Measurements from ENCODE around the gene ZNF316. TPM values are rescaled to one million over a fixed set of nuclear protein-coding genes. Genes with fewer than 3 reads are reported as not detected.

The ZNF316 gene
- polyA plus RNA-seq, 1 of the 3 experiments (the other 2 are of a cell fraction), result 18.6 TPM

DNA sequence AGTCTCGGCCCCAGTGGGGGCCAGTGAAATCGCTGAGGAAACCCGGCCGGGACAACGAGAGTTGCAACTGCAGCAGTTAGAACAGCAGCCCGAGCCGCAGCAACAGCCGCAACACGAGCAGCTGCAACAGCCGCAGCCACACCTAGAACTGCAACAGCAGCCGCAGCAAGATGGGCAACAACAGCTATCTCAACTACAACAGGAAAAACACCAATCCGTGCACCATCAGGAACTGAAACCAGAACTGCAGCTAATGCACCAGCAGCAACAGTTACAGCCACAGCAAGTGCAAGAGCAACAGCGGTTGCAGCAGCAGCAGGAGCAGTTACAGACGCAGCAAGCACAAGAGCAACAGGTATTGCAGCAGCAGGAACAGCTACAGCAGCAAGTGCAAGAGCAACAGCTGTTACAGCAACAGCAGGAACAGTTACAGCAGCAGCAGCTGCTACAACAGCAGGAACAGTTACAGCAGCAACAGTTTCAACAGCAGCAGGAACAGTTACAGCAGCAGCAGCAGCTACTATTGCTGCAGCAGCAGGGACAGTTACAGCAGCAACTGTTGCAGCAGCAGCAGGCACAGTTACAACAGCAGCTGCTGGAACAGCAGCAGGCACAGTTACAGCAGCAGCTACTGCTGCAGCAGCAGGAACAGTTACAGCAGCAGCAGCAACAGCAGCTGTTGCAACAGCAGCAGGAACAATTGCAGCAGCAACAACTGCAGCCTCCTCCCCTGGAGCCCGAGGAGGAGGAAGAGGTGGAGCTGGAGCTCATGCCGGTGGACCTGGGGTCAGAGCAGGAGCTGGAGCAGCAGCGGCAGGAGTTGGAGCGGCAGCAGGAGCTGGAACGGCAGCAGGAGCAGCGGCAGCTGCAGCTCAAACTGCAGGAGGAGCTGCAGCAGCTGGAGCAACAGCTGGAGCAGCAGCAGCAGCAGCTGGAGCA lies 15.7 kb upstream of the ZNF316 start:
- H3K79me2 ChIP-seq (ENCODE audit: insufficient read depth), result no peaks in the 10 kb centered on the region

GRCh38 chr7:6622134-6622710 lies 14.9 kb upstream of the ZNF316 start:
- H3K9me2 ChIP-seq, result no peaks in the 10 kb centered on the region
- H3K4me2 ChIP-seq, result no peak overlapping the region
- CTCF ChIA-PET, result interaction anchor here (0.7 to 1.6 kb wide), 4 partner anchors 16 to 308 kb away, joined by 3 to 4 read pairs (median 4); partner anchors contain the start of gene INTS15
- H4K20me1 ChIP-seq (ENCODE audit: insufficient read depth), result no peaks in the 10 kb centered on the region
- H3K27me3 ChIP-seq (ENCODE audit: insufficient read depth), result no peaks in the 10 kb centered on the region
- TF ChIP-seq TCF12 (IDR thresholded peaks at IDR 0.05) (no peak), TAF1 (IDR thresholded peaks at IDR 0.05; ENCODE audit: borderline replicate concordance, low read depth, low read length) (no peak), CHD2 (IDR thresholded peaks at IDR 0.05; ENCODE audit: low read length, partially characterized antibody) (no peak), EZH2phosphoT487 (IDR thresholded peaks at IDR 0.05; ENCODE audit: borderline replicate concordance, low read depth) (no peak), SMC3 (IDR thresholded peaks at IDR 0.05; ENCODE audit: low read depth, low read length) (no peak), SIN3A (IDR thresholded peaks at IDR 0.05; ENCODE audit: borderline replicate concordance, low read depth, low read length) (no peak), MXI1 (IDR thresholded peaks at IDR 0.05; ENCODE audit: low read depth, low read length) (no peak), TEAD4 (IDR thresholded peaks at IDR 0.05; ENCODE audit: borderline replicate concordance, insufficient read depth) (no peak), GABPA (IDR thresholded peaks at IDR 0.05; ENCODE audit: low read depth) (no peak), NFIC (IDR thresholded peaks at IDR 0.05; ENCODE audit: borderline replicate concordance) (no peak), NRF1 (IDR thresholded peaks at IDR 0.05; ENCODE audit: low read depth, low read length) (no peak)
- TF ChIP-seq, protein P1, sequence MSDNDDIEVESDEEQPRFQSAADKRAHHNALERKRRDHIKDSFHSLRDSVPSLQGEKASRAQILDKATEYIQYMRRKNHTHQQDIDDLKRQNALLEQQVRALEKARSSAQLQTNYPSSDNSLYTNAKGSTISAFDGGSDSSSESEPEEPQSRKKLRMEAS (IDR thresholded peaks at IDR 0.05; ENCODE audit: low read depth), result no peak
- H2AFZ ChIP-seq (ENCODE audit: low read depth), result no peak overlapping the region
- 97% methylated on average over 52 of the region's 67 CpGs for WGBS (ENCODE audit: low lambda C conversion rate)
- peaks cover 0 to under 1% of the 10 kb centered on the region in 2 experiments; a peak in 1 of 4 replicates for H3K4me1 ChIP-seq (ENCODE audit: control insufficient read depth in 1 of 2, insufficient read depth in 2 of 2, low read depth in 1 of 2, low read length in 1 of 2)
- H3K9ac ChIP-seq, result no peak overlapping the region
- H3K27ac ChIP-seq (ENCODE audit: low read depth in 2 of 2, low read length in 1 of 2), result no peak overlapping the region
- no peak overlapping the region for H3K4me3 ChIP-seq (ENCODE audit: low read depth in 2 of 2, low read length in 1 of 2)
- POLR2A ChIA-PET, result no interaction called here
- H3K36me3 ChIP-seq (replicated peaks in 1 of 2; ENCODE audit: control insufficient read depth in 1 of 2, insufficient read depth in 2 of 2, low read length in 1 of 2), result peaks cover 0 to 22% of the 10 kb centered on the region in 2 experiments
- H3K79me2 ChIP-seq (ENCODE audit: insufficient read depth), result no peaks in the 10 kb centered on the region
- DNase-seq, result no peak
- H3K9me3 ChIP-seq, result no peaks in the 10 kb centered on the region
- peaks cover 3% of the 10 kb centered on the region for H3F3A ChIP-seq (replicated peaks; ENCODE audit: insufficient read depth)

More for the DNA sequence above, 15.7 kb upstream of the ZNF316 start:
- Histone ChIP-seq H3K27ac (ENCODE audit: low read depth in 2 of 2, low read length in 1 of 2) (no peak overlapping the region), H2AFZ (ENCODE audit: low read depth) (no peak overlapping the region), H3K36me3 (replicated peaks in 1 of 2; ENCODE audit: control insufficient read depth in 1 of 2, insufficient read depth in 2 of 2, low read length in 1 of 2) (peaks cover 0 to 22% of the 10 kb centered on the region in 2 experiments), H3K9ac (no peak overlapping the region), H4K20me1 (ENCODE audit: insufficient read depth) (no peaks in the 10 kb centered on the region), H3K4me2 (no peak overlapping the region), H3K27me3 (ENCODE audit: insufficient read depth) (no peaks in the 10 kb centered on the region), H3F3A (replicated peaks; ENCODE audit: insufficient read depth) (peaks cover 3% of the 10 kb centered on the region), H3K4me3 (ENCODE audit: low read depth in 2 of 2, low read length in 1 of 2) (no peak overlapping the region), H3K9me2 (no peaks in the 10 kb centered on the region), H3K9me3 (no peaks in the 10 kb centered on the region), H3K4me1 (ENCODE audit: control insufficient read depth in 1 of 2, insufficient read depth in 2 of 2, low read depth in 1 of 2, low read length in 1 of 2) (peaks cover 0 to 8% of the 10 kb centered on the region in 2 experiments; a peak in 1 of 4 replicates)
- CTCF ChIA-PET, result interaction anchor here (0.7 to 1.6 kb wide), 3 partner anchors 17 to 309 kb away, joined by 3 to 4 read pairs (median 4); partner anchors contain the start of gene INTS15
- WGBS (ENCODE audit: low lambda C conversion rate), result 96% methylated on average over 20 of the region's 20 CpGs
- POLR2A ChIA-PET, result no interaction called here
- TF ChIP-seq IRF3 (IDR thresholded peaks at IDR 0.05; ENCODE audit: low read depth, low read length), result no peak
- TF ChIP-seq NFIC (IDR thresholded peaks at IDR 0.05; ENCODE audit: borderline replicate concordance), result no peak
- no peak for TF ChIP-seq ELF1 (IDR thresholded peaks at IDR 0.05)
- no peak for TF ChIP-seq CHD2 (IDR thresholded peaks at IDR 0.05; ENCODE audit: low read length, partially characterized antibody)
- no peak for TF ChIP-seq MXI1 (IDR thresholded peaks at IDR 0.05; ENCODE audit: low read depth, low read length)
- TF ChIP-seq, protein P2, sequence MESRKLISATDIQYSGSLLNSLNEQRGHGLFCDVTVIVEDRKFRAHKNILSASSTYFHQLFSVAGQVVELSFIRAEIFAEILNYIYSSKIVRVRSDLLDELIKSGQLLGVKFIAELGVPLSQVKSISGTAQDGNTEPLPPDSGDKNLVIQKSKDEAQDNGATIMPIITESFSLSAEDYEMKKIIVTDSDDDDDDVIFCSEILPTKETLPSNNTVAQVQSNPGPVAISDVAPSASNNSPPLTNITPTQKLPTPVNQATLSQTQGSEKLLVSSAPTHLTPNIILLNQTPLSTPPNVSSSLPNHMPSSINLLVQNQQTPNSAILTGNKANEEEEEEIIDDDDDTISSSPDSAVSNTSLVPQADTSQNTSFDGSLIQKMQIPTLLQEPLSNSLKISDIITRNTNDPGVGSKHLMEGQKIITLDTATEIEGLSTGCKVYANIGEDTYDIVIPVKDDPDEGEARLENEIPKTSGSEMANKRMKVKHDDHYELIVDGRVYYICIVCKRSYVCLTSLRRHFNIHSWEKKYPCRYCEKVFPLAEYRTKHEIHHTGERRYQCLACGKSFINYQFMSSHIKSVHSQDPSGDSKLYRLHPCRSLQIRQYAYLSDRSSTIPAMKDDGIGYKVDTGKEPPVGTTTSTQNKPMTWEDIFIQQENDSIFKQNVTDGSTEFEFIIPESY (IDR thresholded peaks at IDR 0.05; ENCODE audit: borderline replicate concordance, low read depth), result no peak
- TF ChIP-seq SIN3A (IDR thresholded peaks at IDR 0.05; ENCODE audit: borderline replicate concordance, low read depth, low read length), result no peak
- DNase-seq, result no peak
